Measurements from ENCODE around the gene RPTOR.

Gene RPTOR

GRCh38 chr17:80846932-80847331 lies 302.3 kb downstream of the RPTOR start:
- no peak for DNase-seq (ENCODE audit: low read depth in 3 of 3)

DNA sequence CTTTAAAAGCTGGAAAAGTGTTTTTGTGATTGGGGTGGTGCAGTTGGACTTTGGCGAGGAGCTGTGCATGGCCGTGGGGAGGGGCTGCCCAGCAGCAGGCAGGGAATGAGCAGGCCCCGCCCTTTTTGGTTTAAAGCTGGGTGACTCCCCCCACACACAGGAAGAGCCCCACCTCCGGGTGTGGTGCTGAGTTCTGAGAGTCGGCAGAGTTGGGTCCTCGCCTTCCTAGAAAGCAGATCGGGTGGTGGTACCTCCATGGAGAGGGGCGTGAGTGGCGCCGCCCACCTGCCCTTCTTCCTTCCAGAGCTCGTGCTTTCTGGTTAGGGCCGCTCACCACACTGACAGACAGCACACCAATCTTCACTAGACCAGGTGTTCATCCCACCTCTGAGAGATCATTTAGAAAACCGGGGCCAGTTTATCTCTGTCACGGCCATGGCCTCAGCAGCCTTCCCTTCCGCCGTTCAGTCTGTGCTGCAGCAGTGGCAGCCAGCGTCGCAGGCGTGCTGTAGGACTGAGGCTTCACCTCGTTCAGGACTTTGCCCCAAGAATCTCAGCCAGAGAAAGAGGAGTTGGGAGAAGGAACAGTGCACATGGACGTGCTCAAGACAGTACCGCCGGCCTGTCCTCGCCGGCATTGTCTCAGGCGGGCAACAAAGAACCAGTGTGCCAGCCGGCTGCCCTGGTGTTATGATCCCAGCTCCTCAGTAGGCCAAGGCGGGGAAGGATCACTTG lies 303.0 kb downstream of the RPTOR start:
- DNase-seq (ENCODE audit: low read depth in 3 of 3) = peak; percentile 39 to 49 (median 49)

DNA sequence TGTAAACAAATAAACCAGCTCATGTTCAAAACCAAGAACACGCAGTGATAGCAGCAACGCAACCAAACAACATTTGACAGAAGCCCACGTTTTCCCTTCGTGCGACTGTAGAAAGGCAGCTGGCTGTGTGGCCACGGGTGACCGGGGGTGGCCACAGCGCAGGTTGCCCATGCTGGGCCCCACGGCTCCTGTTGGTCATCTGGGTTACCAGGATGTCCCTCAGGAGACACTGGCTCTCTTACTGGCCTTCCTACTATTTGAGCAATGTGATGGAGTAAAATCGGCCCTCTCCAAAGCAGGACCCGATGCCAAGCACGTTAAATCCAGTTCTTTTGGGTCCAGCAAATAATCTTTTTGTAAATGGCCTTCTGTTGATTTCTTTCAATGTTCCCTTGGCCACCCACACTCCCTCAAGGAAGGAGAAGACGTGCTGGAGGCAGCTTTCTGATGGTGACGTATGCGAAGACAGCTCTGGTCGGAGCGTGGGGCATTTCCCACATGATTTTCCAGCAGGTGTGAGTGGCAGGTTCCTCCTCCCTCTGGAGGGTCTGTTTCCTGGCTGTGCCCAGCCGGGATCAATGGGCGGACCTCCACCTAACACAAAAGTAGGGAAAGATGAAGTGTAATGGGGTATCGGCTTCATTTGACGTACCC lies 303.9 kb downstream of the RPTOR start:
- no peak for DNase-seq (ENCODE audit: low read depth in 3 of 3)

GRCh38 chr17:80849119-80849518 lies 304.5 kb downstream of the RPTOR start:
- no peak for DNase-seq (ENCODE audit: low read depth in 3 of 3)

DNA sequence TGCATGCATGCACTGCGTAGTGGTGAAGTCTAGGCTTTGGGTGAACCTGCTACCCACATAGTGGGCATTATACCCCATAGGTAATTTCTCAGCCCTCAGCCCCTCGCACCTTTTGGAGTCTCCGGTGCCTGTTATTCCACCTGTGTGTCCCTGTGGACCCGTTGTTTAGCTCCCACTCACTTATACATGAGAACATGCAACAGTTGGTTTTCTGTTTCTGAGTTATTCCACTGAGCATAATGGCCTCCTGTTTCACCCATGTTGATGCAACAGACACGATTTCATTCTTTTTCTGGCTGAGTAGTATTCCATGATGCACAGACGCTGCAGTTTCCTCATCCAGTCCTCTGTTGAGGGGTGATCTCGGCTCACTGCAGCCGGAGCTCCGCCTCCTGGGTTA lies 305.5 kb downstream of the RPTOR start:
- DNase-seq (ENCODE audit: low read depth in 3 of 3) = no peak

GRCh38 chr17:80850817-80851216 lies 306.2 kb downstream of the RPTOR start:
- no peak for DNase-seq (ENCODE audit: low read depth in 3 of 3)

GRCh38 chr17:80851277-80851925 lies 306.8 kb downstream of the RPTOR start:
- no peak for DNase-seq (ENCODE audit: low read depth in 3 of 3)

GRCh38 chr17:80852476-80853015 lies 307.9 kb downstream of the RPTOR start:
- no peak for DNase-seq (ENCODE audit: low read depth in 3 of 3)

GRCh38 chr17:80853076-80853475 lies 308.4 kb downstream of the RPTOR start:
- DNase-seq (ENCODE audit: low read depth in 3 of 3) = no peak

GRCh38 chr17:80854220-80854619 lies 309.6 kb downstream of the RPTOR start:
- DNase-seq (ENCODE audit: low read depth in 3 of 3) = no peak

GRCh38 chr17:80855196-80855947 lies 310.7 kb downstream of the RPTOR start:
- no peak for DNase-seq (ENCODE audit: low read depth in 3 of 3)

DNA sequence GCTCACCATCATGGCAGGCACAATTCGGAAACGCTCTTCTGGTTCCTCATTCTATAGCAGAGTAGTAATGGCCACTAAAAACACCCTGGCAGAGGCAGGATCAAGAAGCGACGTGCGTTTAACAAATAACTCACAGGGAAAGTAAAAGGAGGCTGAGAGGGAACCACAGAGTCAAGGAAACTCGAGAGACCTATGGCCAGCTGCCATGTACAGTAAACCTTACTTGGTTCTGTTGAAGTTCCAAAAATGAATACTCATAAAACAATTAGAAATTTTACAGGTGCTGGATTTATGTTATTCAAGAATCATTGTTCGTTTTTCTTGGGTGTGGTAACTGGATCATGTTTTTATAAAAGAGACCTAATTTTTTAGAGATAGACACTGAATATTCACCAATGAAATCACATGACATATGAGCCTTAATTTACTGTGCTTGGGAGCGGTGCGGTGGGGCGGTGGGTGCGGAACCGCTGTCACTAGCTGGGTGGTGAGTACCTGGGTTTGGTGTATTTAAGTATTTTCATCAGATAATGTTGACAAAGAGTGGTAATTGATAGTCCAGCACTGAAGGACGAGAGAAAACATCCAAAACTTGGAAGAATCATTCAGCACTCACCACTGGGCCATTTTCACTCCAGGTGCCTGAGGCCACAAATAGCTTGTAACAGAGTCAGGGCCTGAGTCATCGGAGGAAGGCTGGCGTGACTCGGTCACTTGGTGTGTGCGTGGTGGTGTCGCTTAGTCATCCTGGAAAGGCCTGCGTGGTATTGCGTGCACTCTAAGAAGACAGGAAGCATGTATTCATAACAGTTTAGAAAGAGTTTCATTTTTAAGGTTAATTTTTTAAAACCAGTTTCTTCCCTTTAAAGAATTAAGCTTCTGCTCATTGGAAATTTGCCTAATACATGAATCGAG lies 311.6 kb downstream of the RPTOR start:
- peak; percentile 66 to 84 (median 77) for DNase-seq (ENCODE audit: low read depth in 3 of 3)

GRCh38 chr17:80856863-80857755 lies 312.5 kb downstream of the RPTOR start:
- no peak for DNase-seq (ENCODE audit: low read depth in 3 of 3)

GRCh38 chr17:80857756-80858171 lies 313.1 kb downstream of the RPTOR start:
- no peak for DNase-seq (ENCODE audit: low read depth in 3 of 3)

DNA sequence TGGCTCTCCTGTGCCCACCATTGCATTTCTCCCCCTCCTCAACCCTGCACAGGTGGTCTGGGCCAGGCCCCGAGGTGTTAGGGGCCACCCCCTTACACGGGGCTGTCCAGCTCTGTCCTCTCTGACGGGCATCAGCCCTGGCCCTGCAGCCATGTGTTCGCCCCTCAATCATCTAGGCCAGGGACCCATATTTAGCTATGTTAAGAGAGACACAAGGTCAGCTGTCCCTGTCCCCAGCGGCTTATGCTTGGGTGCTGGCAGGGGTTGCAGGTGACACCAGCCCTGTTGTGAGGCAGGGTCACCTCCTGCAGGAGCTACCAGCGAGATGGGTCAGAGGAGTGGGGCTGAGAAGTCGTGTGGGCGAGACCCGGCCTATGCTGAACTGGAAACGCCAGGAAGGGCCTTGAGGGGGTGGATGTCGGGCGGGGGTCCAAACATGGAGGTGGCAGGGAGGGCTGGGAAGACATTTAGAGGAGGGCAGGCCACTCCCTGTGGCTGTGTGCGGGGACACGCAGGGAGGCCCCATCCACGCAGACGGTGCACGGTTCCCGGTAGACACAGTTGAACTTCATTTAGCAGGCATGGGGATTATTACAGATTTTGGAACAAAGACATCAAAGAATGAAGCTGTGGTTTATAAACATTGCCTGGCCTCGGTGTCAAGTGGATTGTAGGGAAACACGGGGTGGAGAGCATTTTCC lies 313.8 kb downstream of the RPTOR start:
- no peak for DNase-seq (ENCODE audit: low read depth in 3 of 3)

DNA sequence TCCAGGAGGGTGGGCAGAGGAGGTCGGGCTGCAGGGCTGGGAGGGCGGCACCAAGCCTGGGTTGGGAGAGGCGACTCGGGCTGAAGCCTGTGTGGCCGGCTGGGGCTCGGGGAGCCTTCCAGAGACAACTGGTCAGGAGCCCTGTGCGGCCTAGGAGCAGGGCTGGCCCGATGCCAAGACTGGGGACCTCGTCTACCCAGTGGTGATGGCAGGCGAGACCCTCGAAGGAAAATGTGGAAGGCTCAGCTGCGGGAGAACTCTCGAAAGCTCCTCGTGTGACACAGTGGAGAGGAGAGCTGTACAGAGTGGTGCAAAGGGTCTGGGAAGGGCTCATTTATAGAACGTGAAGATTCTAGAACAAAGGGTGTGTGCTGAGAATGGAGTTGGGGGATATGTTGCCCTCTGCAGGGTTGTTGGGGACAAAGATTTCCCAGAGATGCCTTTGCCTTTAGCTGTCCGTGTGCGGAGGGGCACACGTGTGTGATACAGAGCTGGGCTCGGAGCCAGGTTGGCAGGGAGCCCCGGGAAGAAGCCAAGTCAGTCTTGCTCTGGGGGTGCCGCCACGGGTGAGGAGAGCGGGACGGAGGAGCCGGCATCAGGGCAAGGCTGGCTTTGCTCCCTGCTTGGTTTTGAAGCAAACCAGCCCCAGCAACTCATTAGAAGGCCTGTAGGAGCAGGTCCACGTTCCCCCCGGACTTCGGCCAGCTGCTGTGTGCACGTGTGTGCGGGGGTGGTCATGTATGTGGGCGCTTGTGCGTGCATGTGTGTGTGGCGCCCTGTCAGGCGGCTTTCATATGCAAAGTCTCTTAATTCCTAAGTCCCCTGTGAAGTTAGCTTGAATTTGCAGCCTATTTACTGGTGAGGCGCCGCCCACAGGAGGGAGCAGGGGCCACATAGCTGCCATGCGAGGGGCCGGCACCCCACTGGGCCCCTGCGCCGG lies 314.6 kb downstream of the RPTOR start:
- no peak for DNase-seq (ENCODE audit: low read depth in 3 of 3)

GRCh38 chr17:80860101-80860671 lies 315.5 kb downstream of the RPTOR start:
- DNase-seq (ENCODE audit: low read depth in 3 of 3) = no peak

Data from stimulated activated CD4-positive, alpha-beta T cell treated with anti-CD3 and anti-CD28 coated beads, TNF-alpha, amount 100 ng/mL, for 4 hours (primary cell).